Activated T-cell treated with anti-CD3 and anti-CD28 coated beads for 48 hours (primary cell): ENCODE results near the gene ATP6V0C.

Experiments used
- DNase-seq: peaks from one replicate; pipeline ENCODE4 v3.0.0-alpha.2; 2020; ENCODE audit warnings: low read depth

ATP6V0C gene

GRCh38 chr16:2490190-2491105 is 23.3 kb upstream of the ATP6V0C start:
- no peak for DNase-seq

GRCh38 chr16:2492292-2492691 is 21.5 kb upstream of the ATP6V0C start:
- no peak for DNase-seq

- DNase-seq = no peak
Observed at GRCh38 chr16:2493605-2494004, 20.1 kb upstream of the ATP6V0C start.

GRCh38 chr16:2494616-2495015 is 19.1 kb upstream of the ATP6V0C start:
- no peak for DNase-seq

GRCh38 chr16:2495041-2495440 is 18.7 kb upstream of the ATP6V0C start:
- DNase-seq = no peak

GRCh38 chr16:2496223-2497115 is 17.3 kb upstream of the ATP6V0C start:
- DNase-seq = no peak

GRCh38 chr16:2497116-2497630 is 16.6 kb upstream of the ATP6V0C start:
- DNase-seq = no peak

GRCh38 chr16:2497695-2498484 is 15.9 kb upstream of the ATP6V0C start:
- no peak for DNase-seq

GRCh38 chr16:2498531-2499253 is 15.1 kb upstream of the ATP6V0C start:
- no peak for DNase-seq

GRCh38 chr16:2499454-2499853 is 14.3 kb upstream of the ATP6V0C start:
- DNase-seq = no peak

GRCh38 chr16:2499890-2500429 is 13.8 kb upstream of the ATP6V0C start:
- no peak for DNase-seq

- no peak for DNase-seq
Observed at GRCh38 chr16:2500430-2500917, 13.3 kb upstream of the ATP6V0C start.

GRCh38 chr16:2500918-2501750 is 12.6 kb upstream of the ATP6V0C start:
- DNase-seq = peak; percentile 76

- DNase-seq = no peak
Observed at GRCh38 chr16:2501946-2502895, 11.5 kb upstream of the ATP6V0C start.

GRCh38 chr16:2505695-2506094 is 8.1 kb upstream of the ATP6V0C start:
- no peak for DNase-seq

GRCh38 chr16:2507052-2507659 is 6.6 kb upstream of the ATP6V0C start:
- no peak for DNase-seq

GRCh38 chr16:2507665-2508064 is 6.1 kb upstream of the ATP6V0C start:
- no peak for DNase-seq

GRCh38 chr16:2508722-2509400 is 4.9 kb upstream of the ATP6V0C start:
- DNase-seq = no peak
